ENCODE measurements around the gene NLRP9.

The NLRP9 gene

GRCh38 chr19:55673889-55674288 lies 64.3 kb downstream of the NLRP9 start:
- H3K79me1 ChIP-seq (ENCODE audit: low read depth, low read length), result peaks cover 17% of the 10 kb centered on the region

GRCh38 chr19:55673465-55673864 lies 64.7 kb downstream of the NLRP9 start:
- H3K14ac ChIP-seq (ENCODE audit: low read length), result no peak overlapping the region
- peaks cover 8 to 23% of the 10 kb centered on the region in 2 donors for H3K4me1 ChIP-seq (ENCODE audit: control insufficient read depth in 2 of 2, insufficient read depth in 1 of 2, low read depth in 1 of 2, low read length in 2 of 2)
- no peak overlapping the region for H3K4me3 ChIP-seq (ENCODE audit: low read length in 2 of 2)
- no peak overlapping the region for H2AK5ac ChIP-seq (ENCODE audit: low read depth, low read length)
- no peak overlapping the region for H3K27ac ChIP-seq (replicated peaks; ENCODE audit: low read length)
- no peak overlapping the region for H4K8ac ChIP-seq (ENCODE audit: low read depth, low read length)
- H3K27me3 ChIP-seq (ENCODE audit: control insufficient read depth in 3 of 3, insufficient read depth in 3 of 3, low read depth in 1 of 3, low read length in 3 of 3), result no peaks in the 10 kb centered on the region
- H3K18ac ChIP-seq (ENCODE audit: low read length), result no peak overlapping the region
- no peak overlapping the region for H2AFZ ChIP-seq (ENCODE audit: low read length)
- no peak overlapping the region for H3K23ac ChIP-seq (ENCODE audit: low read depth, low read length, poor library complexity)
- peaks cover 20% of the 10 kb centered on the region for H3K79me1 ChIP-seq (ENCODE audit: low read depth, low read length)
- H2BK12ac ChIP-seq (ENCODE audit: low read length), result no peak overlapping the region
- H2BK15ac ChIP-seq (ENCODE audit: low read length), result no peak overlapping the region
- no peak overlapping the region for H2BK5ac ChIP-seq (ENCODE audit: low read length)
- no peak overlapping the region for H4K91ac ChIP-seq (ENCODE audit: low read depth, low read length, poor library complexity)
- no peak overlapping the region for H3K9ac ChIP-seq (ENCODE audit: low read depth, low read length, poor library complexity)
- WGBS, 2 donors (ENCODE audit: extremely low coverage in 2 of 2, insufficient read length in 2 of 2, insufficient replicate concordance in 1 of 2), result no CpG with 5 or more reads among the region's 9 CpGs
- H3K4me2 ChIP-seq (ENCODE audit: insufficient read depth, low read length, poor library complexity, severe bottlenecking), result no peak overlapping the region
- H3K9me3 ChIP-seq (replicated peaks in 1 of 2; ENCODE audit: control insufficient read depth in 2 of 2, insufficient read depth in 1 of 2, low read depth in 1 of 2, low read length in 2 of 2), result no peaks in the 10 kb centered on the region
- DNase-seq (ENCODE audit: low spot score), result no peak
- peaks cover 36 to 70% of the 10 kb centered on the region in 2 donors for H3K36me3 ChIP-seq (replicated peaks in 1 of 2; ENCODE audit: control insufficient read depth in 2 of 2, insufficient read depth in 2 of 2, low read length in 2 of 2)
- H3K4ac ChIP-seq (ENCODE audit: low read length), result no peak overlapping the region
- H2BK120ac ChIP-seq (ENCODE audit: low read depth, low read length), result no peak overlapping the region

More at GRCh38 chr19:55673889-55674288, 64.3 kb downstream of the NLRP9 start:
- no peaks in the 10 kb centered on the region for H3K27me3 ChIP-seq (ENCODE audit: control insufficient read depth in 3 of 3, insufficient read depth in 3 of 3, low read depth in 1 of 3, low read length in 3 of 3)
- H2BK12ac ChIP-seq (ENCODE audit: low read length), result no peak overlapping the region
- H3K4ac ChIP-seq (ENCODE audit: low read length), result no peak overlapping the region
- H2BK5ac ChIP-seq (ENCODE audit: low read length), result no peak overlapping the region
- H2BK120ac ChIP-seq (ENCODE audit: low read depth, low read length), result no peak overlapping the region
- H3K27ac ChIP-seq (replicated peaks; ENCODE audit: low read length), result no peak overlapping the region
- H3K23ac ChIP-seq (ENCODE audit: low read depth, low read length, poor library complexity), result no peak overlapping the region
- no peak overlapping the region for H3K9ac ChIP-seq (ENCODE audit: low read depth, low read length, poor library complexity)
- no peak overlapping the region for H3K18ac ChIP-seq (ENCODE audit: low read length)
- no CpG with 5 or more reads among the region's 15 CpGs for WGBS, 2 donors (ENCODE audit: extremely low coverage in 2 of 2, insufficient read length in 2 of 2, insufficient replicate concordance in 1 of 2)
- H3K4me1 ChIP-seq (ENCODE audit: control insufficient read depth in 2 of 2, insufficient read depth in 1 of 2, low read depth in 1 of 2, low read length in 2 of 2), result peaks cover 8 to 23% of the 10 kb centered on the region in 2 donors
- H2AFZ ChIP-seq (ENCODE audit: low read length), result no peak overlapping the region
- H3K4me2 ChIP-seq (ENCODE audit: insufficient read depth, low read length, poor library complexity, severe bottlenecking), result no peak overlapping the region
- no peak for DNase-seq (ENCODE audit: low spot score)
- H2AK5ac ChIP-seq (ENCODE audit: low read depth, low read length), result no peak overlapping the region
- peak overlapping the region in 1 of 2 donors; percentile 92 for H3K4me3 ChIP-seq (ENCODE audit: low read length in 2 of 2)
- H2BK15ac ChIP-seq (ENCODE audit: low read length), result no peak overlapping the region
- no peak overlapping the region for H4K91ac ChIP-seq (ENCODE audit: low read depth, low read length, poor library complexity)
- H4K8ac ChIP-seq (ENCODE audit: low read depth, low read length), result no peak overlapping the region
- H3K9me3 ChIP-seq (replicated peaks in 1 of 2; ENCODE audit: control insufficient read depth in 2 of 2, insufficient read depth in 1 of 2, low read depth in 1 of 2, low read length in 2 of 2), result no peaks in the 10 kb centered on the region
- H3K14ac ChIP-seq (ENCODE audit: low read length), result no peak overlapping the region
- peaks cover 35 to 70% of the 10 kb centered on the region in 2 donors for H3K36me3 ChIP-seq (replicated peaks in 1 of 2; ENCODE audit: control insufficient read depth in 2 of 2, insufficient read depth in 2 of 2, low read length in 2 of 2)

- peaks cover 38 to 70% of the 10 kb centered on the region in 2 donors for H3K36me3 ChIP-seq (replicated peaks in 1 of 2; ENCODE audit: control insufficient read depth in 2 of 2, insufficient read depth in 2 of 2, low read length in 2 of 2)
- H3K18ac ChIP-seq (ENCODE audit: low read length), result no peak overlapping the region
- H4K8ac ChIP-seq (ENCODE audit: low read depth, low read length), result no peak overlapping the region
- H3K4me2 ChIP-seq (ENCODE audit: insufficient read depth, low read length, poor library complexity, severe bottlenecking), result no peak overlapping the region
- no peak overlapping the region for H3K4me3 ChIP-seq (ENCODE audit: low read length in 2 of 2)
- H3K23ac ChIP-seq (ENCODE audit: low read depth, low read length, poor library complexity), result no peak overlapping the region
- no peak overlapping the region for H2BK12ac ChIP-seq (ENCODE audit: low read length)
- no peak overlapping the region for H3K27ac ChIP-seq (replicated peaks; ENCODE audit: low read length)
- H2AFZ ChIP-seq (ENCODE audit: low read length), result no peak overlapping the region
- H3K9ac ChIP-seq (ENCODE audit: low read depth, low read length, poor library complexity), result no peak overlapping the region
- no peak overlapping the region for H2BK5ac ChIP-seq (ENCODE audit: low read length)
- no CpG with 5 or more reads among the region's 5 CpGs for WGBS, 2 donors (ENCODE audit: extremely low coverage in 2 of 2, insufficient read length in 2 of 2, insufficient replicate concordance in 1 of 2)
- no peak overlapping the region for H2AK5ac ChIP-seq (ENCODE audit: low read depth, low read length)
- H3K79me1 ChIP-seq (ENCODE audit: low read depth, low read length), result peaks cover 23% of the 10 kb centered on the region
- no peak overlapping the region for H2BK15ac ChIP-seq (ENCODE audit: low read length)
- H4K91ac ChIP-seq (ENCODE audit: low read depth, low read length, poor library complexity), result no peak overlapping the region
- H2BK120ac ChIP-seq (ENCODE audit: low read depth, low read length), result no peak overlapping the region
- H3K4ac ChIP-seq (ENCODE audit: low read length), result no peak overlapping the region
- no peak overlapping the region for H3K14ac ChIP-seq (ENCODE audit: low read length)
- peaks cover 8 to 23% of the 10 kb centered on the region in 2 donors for H3K4me1 ChIP-seq (ENCODE audit: control insufficient read depth in 2 of 2, insufficient read depth in 1 of 2, low read depth in 1 of 2, low read length in 2 of 2)
- no peaks in the 10 kb centered on the region for H3K27me3 ChIP-seq (ENCODE audit: control insufficient read depth in 3 of 3, insufficient read depth in 3 of 3, low read depth in 1 of 3, low read length in 3 of 3)
- DNase-seq (ENCODE audit: low spot score), result no peak
- H3K9me3 ChIP-seq (replicated peaks in 1 of 2; ENCODE audit: control insufficient read depth in 2 of 2, insufficient read depth in 1 of 2, low read depth in 1 of 2, low read length in 2 of 2), result no peaks in the 10 kb centered on the region
Observed at GRCh38 chr19:55672418-55672817, 65.8 kb downstream of the NLRP9 start.

- Histone ChIP-seq H4K8ac (ENCODE audit: low read depth, low read length) (no peak overlapping the region), H3K4ac (ENCODE audit: low read length) (no peak overlapping the region), H3K18ac (ENCODE audit: low read length) (no peak overlapping the region), H3K9me3 (replicated peaks in 1 of 2; ENCODE audit: control insufficient read depth in 2 of 2, insufficient read depth in 1 of 2, low read depth in 1 of 2, low read length in 2 of 2) (no peaks in the 10 kb centered on the region), H2BK5ac (ENCODE audit: low read length) (peak overlapping the region; percentile 11), H2BK120ac (ENCODE audit: low read depth, low read length) (no peak overlapping the region), H3K4me2 (ENCODE audit: insufficient read depth, low read length, poor library complexity, severe bottlenecking) (no peak overlapping the region), H3K27ac (replicated peaks; ENCODE audit: low read length) (no peak overlapping the region), H2BK15ac (ENCODE audit: low read length) (no peak overlapping the region), H3K23ac (ENCODE audit: low read depth, low read length, poor library complexity) (no peak overlapping the region), H3K9ac (ENCODE audit: low read depth, low read length, poor library complexity) (no peak overlapping the region), H2BK12ac (ENCODE audit: low read length) (no peak overlapping the region), H3K4me3 (ENCODE audit: low read length in 2 of 2) (no peak overlapping the region), H3K27me3 (ENCODE audit: control insufficient read depth in 3 of 3, insufficient read depth in 3 of 3, low read depth in 1 of 3, low read length in 3 of 3) (no peaks in the 10 kb centered on the region), H4K91ac (ENCODE audit: low read depth, low read length, poor library complexity) (no peak overlapping the region), H3K4me1 (ENCODE audit: control insufficient read depth in 2 of 2, insufficient read depth in 1 of 2, low read depth in 1 of 2, low read length in 2 of 2) (peaks cover 8 to 15% of the 10 kb centered on the region in 2 donors), H2AFZ (ENCODE audit: low read length) (no peak overlapping the region), H3K14ac (ENCODE audit: low read length) (no peak overlapping the region), H2AK5ac (ENCODE audit: low read depth, low read length) (no peak overlapping the region), H3K79me1 (ENCODE audit: low read depth, low read length) (peaks cover 32% of the 10 kb centered on the region), H3K36me3 (replicated peaks in 1 of 2; ENCODE audit: control insufficient read depth in 2 of 2, insufficient read depth in 2 of 2, low read length in 2 of 2) (peaks cover 52 to 76% of the 10 kb centered on the region in 2 donors)
- DNase-seq (ENCODE audit: low spot score), result no peak
- WGBS, 2 donors (ENCODE audit: extremely low coverage in 2 of 2, insufficient read length in 2 of 2, insufficient replicate concordance in 1 of 2), result no CpG with 5 or more reads among the region's 2 CpGs
Observed at GRCh38 chr19:55671054-55671378, 67.2 kb downstream of the NLRP9 start.
